GM23338 (cell line): ENCODE measurements around the gene BTBD9. TPM values are rescaled to one million over a fixed set of nuclear protein-coding genes. Genes with fewer than 3 reads are reported as not detected.

Experiments
- ATAC-seq: fragments of 200-7000 bp; cut with Tn5 transposase; 3 replicates; pipeline ENCODE4 v1.9.1; 2020
- DNase-seq: peaks from one replicate; pipeline ENCODE4 v3.0.0-alpha.2; 2015; ENCODE audit warnings: low spot score
- H2AFZ ChIP-seq: fragments of 200-600 bp; sonication (generic); 2 replicates; pipeline ENCODE4 v1.8.0; 2016; ENCODE audit warnings: antibody characterized with exemption, mild to moderate bottlenecking, moderate library complexity
- H3F3A ChIP-seq: fragments of 200-600 bp; sonication (generic); replicated peaks from 2 replicates; pipeline ENCODE4 v1.8.0; 2017; ENCODE audit warnings: antibody characterized with exemption, mixed run types, low read depth
- H3K27ac ChIP-seq: fragments of 200-600 bp; sonication (generic); 2 replicates; pipeline ENCODE4 v1.6.1; 2016; ENCODE audit warnings: low read depth
- H3K27me3 ChIP-seq: fragments of 200-600 bp; sonication (generic); 2 replicates; pipeline ENCODE4 v1.8.0; 2016; ENCODE audit warnings: mild to moderate bottlenecking, mixed run types, moderate library complexity; ENCODE audit not compliant: insufficient read depth
- H3K36me3 ChIP-seq: fragments of 200-600 bp; sonication (generic); 2 replicates; pipeline ENCODE4 v1.8.0; 2016; ENCODE audit warnings: mild to moderate bottlenecking; ENCODE audit not compliant: insufficient read depth
- H3K4me1 ChIP-seq: fragments of 200-600 bp; sonication (generic); 2 replicates; pipeline ENCODE4 v1.8.0; 2016; ENCODE audit warnings: mild to moderate bottlenecking, moderate library complexity; ENCODE audit not compliant: insufficient read depth
- H3K4me2 ChIP-seq: fragments of 200-600 bp; sonication (generic); 2 replicates; pipeline ENCODE4 v1.7.1; 2017; ENCODE audit warnings: mixed run types
- H3K4me3 ChIP-seq: fragments of 200-600 bp; sonication (generic); 2 replicates; pipeline ENCODE4 v1.6.1; 2016; ENCODE audit warnings: mixed run types
- H3K79me2 ChIP-seq: fragments of 200-600 bp; sonication (generic); replicated peaks from 2 replicates; pipeline ENCODE4 v1.8.0; 2017; ENCODE audit warnings: mild to moderate bottlenecking; ENCODE audit not compliant: insufficient read depth
- H3K9me2 ChIP-seq: fragments of 200-600 bp; sonication (generic); 2 replicates; pipeline ENCODE4 v1.8.0; 2017; ENCODE audit not compliant: insufficient read depth
- H4K20me1 ChIP-seq: fragments of 200-600 bp; sonication (generic); replicated peaks from 2 replicates; pipeline ENCODE4 v1.8.0; 2017; ENCODE audit warnings: mild to moderate bottlenecking; ENCODE audit not compliant: insufficient read depth
- H3K27ac Mint-ChIP-seq: 2 replicates; pipeline ENCODE4 v1.8.0; 2020; ENCODE audit warnings: inconsistent platforms, mild to moderate bottlenecking, moderate library complexity, mixed read lengths
- H3K27me3 Mint-ChIP-seq: 3 replicates; pipeline ENCODE4 v1.8.0; 2022; ENCODE audit warnings: low read depth, mild to moderate bottlenecking, moderate library complexity, mixed read lengths, inconsistent platforms; ENCODE audit not compliant: insufficient read depth, poor library complexity
- H3K36me3 Mint-ChIP-seq: 3 replicates; pipeline ENCODE4 v1.8.0; 2021; ENCODE audit warnings: low read depth, mild to moderate bottlenecking, inconsistent platforms, moderate library complexity, mixed read lengths
- H3K4me1 Mint-ChIP-seq: 3 replicates; pipeline ENCODE4 v1.8.0; 2020; ENCODE audit warnings: mild to moderate bottlenecking, inconsistent platforms, mixed read lengths
- H3K4me3 Mint-ChIP-seq: 3 replicates; pipeline ENCODE4 v1.8.0; 2021; ENCODE audit warnings: moderate library complexity, mild to moderate bottlenecking, inconsistent platforms, mixed read lengths
- H3K9me3 Mint-ChIP-seq: 3 replicates; pipeline ENCODE4 v1.8.0; 2020; ENCODE audit warnings: moderate library complexity, mild to moderate bottlenecking, inconsistent platforms, mixed read lengths
- CREB1 ChIP-seq: fragments of 250-450 bp; sonication (Bioruptor Pico); IDR thresholded peaks from 2 replicates; pipeline ENCODE4 v1.5.0; 2020; ENCODE audit warnings: low read depth, mild to moderate bottlenecking, moderate library complexity
- CTCF ChIP-seq, 2 experiments: fragments of 200-600 bp in 1 of 2; sonication (generic) in 1 of 2; conservative IDR thresholded peaks; 2 replicates each; pipeline versions ENCODE4 v1.5.1 to v1.6.1; 2016 to 2017; ENCODE audit warnings: antibody characterized with exemption in 2 of 2, low read depth in 2 of 2, mild to moderate bottlenecking in 2 of 2, moderate library complexity in 1 of 2
- ETS1 ChIP-seq: IDR thresholded peaks from 2 replicates; pipeline ENCODE4 v1.6.1; 2016; ENCODE audit warnings: antibody characterized with exemption
- EZH2 ChIP-seq: fragments of 200-600 bp; sonication (generic); IDR thresholded peaks from one replicate; pipeline ENCODE4 v1.8.0; 2017; ENCODE audit warnings: antibody characterized with exemption, mild to moderate bottlenecking, low read depth; ENCODE audit not compliant: unreplicated experiment
- EZH2phosphoT487 ChIP-seq: fragments of 200-600 bp; sonication (generic); IDR thresholded peaks from one replicate; pipeline ENCODE4 v1.8.1; 2018; ENCODE audit warnings: antibody characterized with exemption; ENCODE audit not compliant: unreplicated experiment
- JUNB ChIP-seq: IDR thresholded peaks from one replicate; pipeline ENCODE4 v1.6.1; 2016; ENCODE audit warnings: antibody characterized with exemption; ENCODE audit not compliant: unreplicated experiment
- NANOG ChIP-seq: IDR thresholded peaks from 2 replicates; pipeline ENCODE4 v1.6.1; 2016; ENCODE audit warnings: antibody characterized with exemption, borderline replicate concordance
- POLR2AphosphoS5 ChIP-seq: IDR thresholded peaks from 2 replicates; pipeline ENCODE4 v1.6.1; 2016; ENCODE audit warnings: antibody characterized with exemption, low read depth
- REST ChIP-seq: IDR thresholded peaks from one replicate; pipeline ENCODE4 v1.6.1; 2018; ENCODE audit warnings: antibody characterized with exemption; ENCODE audit not compliant: unreplicated experiment
- STAT1 ChIP-seq: IDR thresholded peaks from one replicate; pipeline ENCODE4 v1.6.1; 2016; ENCODE audit warnings: antibody characterized with exemption; ENCODE audit not compliant: unreplicated experiment
- ZNF114 ChIP-seq: fragments of 250-450 bp; sonication (Bioruptor Pico); IDR thresholded peaks from 2 replicates; pipeline ENCODE4 v1.5.0; 2020; ENCODE audit warnings: mild to moderate bottlenecking, moderate library complexity
- ZNF331 ChIP-seq: fragments of 250-450 bp; sonication (Bioruptor Pico); IDR thresholded peaks from 2 replicates; pipeline ENCODE4 v1.5.0; 2020; ENCODE audit warnings: low read depth, mild to moderate bottlenecking, moderate library complexity
- ZNF462 ChIP-seq: fragments of 250-450 bp; sonication (Bioruptor Pico); IDR thresholded peaks from 2 replicates; pipeline ENCODE4 v1.5.0; 2020; ENCODE audit warnings: mild to moderate bottlenecking, moderate library complexity
- polyA plus RNA-seq: library from polyadenylated mRNA; unstranded; fragments of >200 nt; fragmentation: Nextera tagmentation; extraction: Ambion mirVana; gene quantifications from 2 replicates; pipeline ENCODE4 v1.2.1, GENCODE V29; 2016
- total RNA-seq: library from RNA; depleted of rRNA; stranded (reverse); fragments of >200 nt; shearing (Covaris generic); gene quantifications from 2 replicates; pipeline ENCODE4 v1.2.3, GENCODE V29; 2014

BTBD9 gene
- total and polyA plus RNA-seq, 2 experiments from 2014 or later = 4.2 to 5.3 TPM

GRCh38 chr6:38417521-38417920, 222.2 kb downstream of the BTBD9 start:
- no peak for ATAC-seq
- H3K27me3 ChIP-seq = no peaks in the 10 kb centered on the region

More at GRCh38 chr6:38417521-38417920, 222.2 kb downstream of the BTBD9 start:
- no peak for TF ChIP-seq NANOG
- TF ChIP-seq JUNB = no peak
- no peak for TF ChIP-seq ZNF331
- TF ChIP-seq EZH2phosphoT487 = no peak
- no peak for TF ChIP-seq ZNF462 (CRISPR knock-in tag)
- TF ChIP-seq ETS1 = no peak
- no peak for TF ChIP-seq EZH2
- TF ChIP-seq POLR2AphosphoS5 = no peak
- no peak for TF ChIP-seq CTCF (conservative IDR thresholded peaks at IDR 0.05; ENCODE audit: low read depth in 2 of 2)
- TF ChIP-seq REST = no peak
- no peak for TF ChIP-seq STAT1
- TF ChIP-seq ZNF114 = no peak
- no peak for TF ChIP-seq CREB1 (CRISPR knock-in tag)
- H3K79me2 ChIP-seq = no peaks in the 10 kb centered on the region
- H3K9me2 ChIP-seq = no peaks in the 10 kb centered on the region
- no peaks in the 10 kb centered on the region for H3F3A ChIP-seq
- H3K4me1 ChIP-seq = no peaks in the 10 kb centered on the region
- Mint-ChIP-seq H3K27ac (no peak overlapping the region), H3K4me1 (no peaks in the 10 kb centered on the region), H3K27me3 (no peaks in the 10 kb centered on the region), H3K9me3 (no peaks in the 10 kb centered on the region), H3K4me3 (no peak overlapping the region), H3K36me3 (no peaks in the 10 kb centered on the region)
- no peaks in the 10 kb centered on the region for H3K36me3 ChIP-seq
- no peak overlapping the region for H2AFZ ChIP-seq
- no peaks in the 10 kb centered on the region for H4K20me1 ChIP-seq
- H3K4me3 ChIP-seq = no peak overlapping the region
- H3K27ac ChIP-seq = no peak overlapping the region
- no peak overlapping the region for H3K4me2 ChIP-seq
- DNase-seq = no peak
